M059J (cell line): ENCODE results near the gene SUSD1. TPM values are rescaled to one million over a fixed set of nuclear protein-coding genes. Genes with fewer than 3 reads are reported as not detected.

Experiments
- total RNA-seq: library from RNA; depleted of rRNA; stranded (reverse); fragments of >200 nt; shearing (Covaris generic); gene quantifications from 2 replicates; pipeline ENCODE4 v1.2.3, GENCODE V29; 2014; rRNA removed

SUSD1 gene
- total RNA-seq, 1 experiment from 2014 or later: 16.4 TPM

Other genes starting within 250 kb of the SUSD1 start
- gene PTBP3, start 158.3 kb upstream of the SUSD1 start, total RNA-seq: 36.9 and 49.1 TPM in 2 replicates
- 32.1 and 48.1 TPM in 2 replicates for gene HSDL2, start 204.8 kb upstream of the SUSD1 start, total RNA-seq